Stimulated activated CD8-positive, alpha-beta memory T cell treated with anti-CD3 and anti-CD28 coated beads, Interleukin-12 subunit alpha, Interleukin-12 subunit beta, amount 100 ng/mL, for 4 hours (primary cell): ENCODE measurements around the gene ZMYM2.
"Not testable (repeated sequence)": the region's sequence is repeated elsewhere in the genome, so short reads cannot be mapped to it uniquely, and the experiment has no call there.

ENCODE experiments used
- DNase-seq: peaks from one replicate; pipeline ENCODE4 v3.0.0-alpha.2; 2020; ENCODE audit warnings: low read depth

Gene ZMYM2

DNA sequence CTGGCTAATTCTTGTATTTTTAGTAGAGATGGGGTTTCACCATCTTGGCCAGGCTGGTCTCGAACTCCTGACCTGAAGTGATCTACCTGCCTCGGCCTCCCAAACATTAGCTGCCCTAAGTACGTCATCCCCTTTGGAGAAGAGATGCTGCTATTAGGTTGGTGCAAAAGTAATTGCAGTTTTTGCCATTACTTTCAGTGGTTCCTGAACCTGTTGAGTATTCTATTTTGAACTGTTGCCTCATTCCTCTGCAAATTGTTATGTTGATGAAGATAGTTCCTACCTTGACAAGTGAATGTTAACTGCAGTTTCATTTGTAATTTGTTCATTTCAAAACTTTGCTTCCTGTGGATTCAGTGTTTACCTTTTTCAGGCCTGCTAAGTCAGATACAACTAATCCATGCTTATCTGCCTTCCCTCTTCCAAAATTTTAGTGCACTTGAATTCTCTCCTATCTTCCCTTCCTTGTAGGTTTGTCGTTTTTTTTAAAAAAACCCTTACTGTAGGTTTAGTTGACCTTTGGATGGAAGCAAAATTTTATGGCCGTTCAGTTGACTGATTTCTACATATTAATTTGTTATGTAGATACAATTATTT, 24.0 kb downstream of the ZMYM2 start:
- no peak for DNase-seq

DNA sequence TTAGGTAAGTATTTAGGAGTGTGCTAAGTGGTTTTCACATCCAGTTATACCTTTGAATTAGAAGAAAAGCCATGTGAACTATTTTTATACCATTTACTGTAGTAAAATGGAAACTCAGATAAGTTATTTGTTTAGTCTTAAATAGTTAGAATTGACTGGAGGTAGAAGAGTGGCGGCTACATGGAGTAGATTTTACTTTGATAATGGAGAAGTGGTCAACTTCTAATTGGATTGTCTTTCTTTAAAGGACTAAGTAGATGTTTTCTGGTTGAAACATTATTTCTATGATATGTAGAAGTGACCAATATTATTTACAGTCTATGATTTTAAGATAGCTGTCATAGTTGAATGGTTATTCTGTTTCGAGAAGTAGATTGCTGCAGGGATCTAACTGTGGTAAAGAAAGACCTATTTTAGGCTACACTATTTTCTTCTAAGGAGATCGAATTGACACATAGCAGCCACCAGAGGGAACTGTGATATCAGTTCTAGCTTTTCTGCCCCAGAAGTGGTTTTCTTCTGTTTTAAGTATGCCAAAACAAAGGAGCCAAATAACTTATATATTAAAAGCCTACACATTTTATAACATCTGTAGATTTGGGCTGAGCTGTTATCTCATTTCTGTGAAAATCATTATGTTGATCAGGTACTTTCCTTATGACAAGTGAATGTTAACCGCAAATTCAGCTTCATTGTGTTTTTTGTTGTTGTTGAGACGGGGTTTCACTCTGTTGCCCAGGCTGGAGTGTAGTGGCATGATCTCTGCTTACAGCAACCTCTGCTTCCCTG, 26.1 kb downstream of the ZMYM2 start:
- no peak for DNase-seq

DNA sequence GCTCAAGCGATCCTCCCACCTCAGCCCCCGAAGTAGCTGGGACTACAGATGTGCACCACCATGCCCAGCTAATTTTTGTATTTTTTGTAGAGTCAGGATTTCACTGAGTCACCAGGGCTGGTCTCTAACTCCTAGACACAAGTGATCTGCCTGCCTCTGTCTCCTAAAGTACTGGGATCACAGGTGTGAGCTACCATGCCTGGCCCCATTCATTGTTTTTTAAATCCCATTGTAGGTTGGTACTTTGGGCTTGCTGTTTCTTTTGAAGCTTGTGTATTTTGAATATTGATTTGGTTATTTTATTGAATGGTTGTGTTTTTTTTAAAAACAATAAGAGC, 26.7 kb downstream of the ZMYM2 start:
- DNase-seq, result no peak

DNA sequence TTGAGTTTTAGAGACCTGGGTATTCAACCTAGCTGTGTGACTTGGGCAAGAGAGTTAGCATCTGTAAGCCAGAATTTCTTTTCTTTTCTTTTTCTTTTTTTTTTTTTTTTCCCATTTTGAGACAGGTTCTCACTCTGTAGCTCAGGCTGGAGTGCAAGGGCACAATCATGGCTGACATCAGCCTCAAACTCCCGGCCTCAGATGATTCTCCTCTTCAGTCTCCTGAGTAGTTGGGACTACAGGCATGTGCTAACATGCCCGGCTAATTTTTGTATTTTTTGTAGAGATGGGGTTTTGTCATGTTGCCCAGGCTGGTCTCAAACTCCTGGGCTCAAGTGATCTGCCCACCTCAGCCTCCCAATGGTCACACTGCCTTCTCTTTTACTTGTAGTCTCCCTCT, 33.0 kb downstream of the ZMYM2 start:
- no peak for DNase-seq

DNA sequence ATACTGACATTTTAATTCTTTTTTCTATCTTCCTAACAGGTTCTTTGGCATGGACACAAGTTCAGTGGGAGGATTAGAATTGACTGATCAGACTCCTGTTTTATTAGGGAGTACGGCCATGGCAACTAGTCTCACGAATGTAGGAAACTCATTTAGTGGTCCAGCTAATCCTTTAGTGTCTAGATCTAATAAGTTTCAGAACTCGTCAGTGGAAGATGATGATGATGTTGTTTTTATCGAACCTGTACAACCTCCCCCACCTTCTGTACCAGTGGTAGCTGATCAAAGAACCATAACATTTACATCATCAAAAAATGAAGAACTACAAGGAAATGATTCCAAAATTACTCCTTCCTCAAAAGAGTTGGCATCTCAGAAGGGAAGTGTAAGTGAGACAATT, 34.5 kb downstream of the ZMYM2 start:
- no peak for DNase-seq

DNA sequence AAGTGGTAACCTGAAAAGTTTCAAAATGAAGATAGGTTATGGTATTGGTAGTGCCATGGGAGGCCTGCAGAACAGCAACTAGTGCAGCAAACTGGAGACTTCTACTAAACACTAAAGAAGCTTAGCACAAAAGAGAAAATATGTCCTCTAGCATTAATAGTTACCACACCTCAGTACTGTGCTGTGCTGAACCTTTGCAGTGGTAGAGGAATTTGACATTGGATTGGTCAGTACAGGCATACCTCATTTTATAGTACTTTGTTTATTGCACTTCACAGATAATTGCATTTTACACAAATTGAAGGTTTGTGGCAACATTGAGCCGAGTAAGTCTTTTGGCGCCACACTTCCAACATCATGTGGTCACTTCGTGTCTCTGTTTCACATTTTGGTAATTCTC, 40.4 kb downstream of the ZMYM2 start:
- no peak for DNase-seq

DNA sequence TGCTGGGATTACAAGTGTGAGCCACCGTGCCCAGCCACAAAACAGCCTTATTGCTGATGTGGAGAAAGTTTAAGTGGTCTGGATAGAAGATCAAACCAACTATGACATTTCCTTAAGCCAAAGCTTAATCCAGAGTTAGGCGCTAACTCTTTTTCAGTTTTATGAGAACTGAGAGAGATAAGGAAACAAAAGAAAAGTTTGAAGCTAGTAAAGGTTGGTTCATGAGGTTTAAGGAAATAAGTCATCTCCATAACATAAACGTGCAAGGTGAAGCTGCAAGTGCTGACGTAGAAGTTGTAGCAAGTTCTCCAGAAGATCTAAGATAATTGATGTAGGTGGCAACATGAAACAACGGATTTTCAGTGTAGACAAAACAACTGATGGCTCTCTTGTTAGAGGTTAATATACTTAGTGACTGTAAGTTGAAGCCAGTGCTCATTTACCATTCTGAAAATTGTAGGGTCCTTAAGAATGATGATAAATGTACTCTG, 41.6 kb downstream of the ZMYM2 start:
- DNase-seq, result no peak

DNA sequence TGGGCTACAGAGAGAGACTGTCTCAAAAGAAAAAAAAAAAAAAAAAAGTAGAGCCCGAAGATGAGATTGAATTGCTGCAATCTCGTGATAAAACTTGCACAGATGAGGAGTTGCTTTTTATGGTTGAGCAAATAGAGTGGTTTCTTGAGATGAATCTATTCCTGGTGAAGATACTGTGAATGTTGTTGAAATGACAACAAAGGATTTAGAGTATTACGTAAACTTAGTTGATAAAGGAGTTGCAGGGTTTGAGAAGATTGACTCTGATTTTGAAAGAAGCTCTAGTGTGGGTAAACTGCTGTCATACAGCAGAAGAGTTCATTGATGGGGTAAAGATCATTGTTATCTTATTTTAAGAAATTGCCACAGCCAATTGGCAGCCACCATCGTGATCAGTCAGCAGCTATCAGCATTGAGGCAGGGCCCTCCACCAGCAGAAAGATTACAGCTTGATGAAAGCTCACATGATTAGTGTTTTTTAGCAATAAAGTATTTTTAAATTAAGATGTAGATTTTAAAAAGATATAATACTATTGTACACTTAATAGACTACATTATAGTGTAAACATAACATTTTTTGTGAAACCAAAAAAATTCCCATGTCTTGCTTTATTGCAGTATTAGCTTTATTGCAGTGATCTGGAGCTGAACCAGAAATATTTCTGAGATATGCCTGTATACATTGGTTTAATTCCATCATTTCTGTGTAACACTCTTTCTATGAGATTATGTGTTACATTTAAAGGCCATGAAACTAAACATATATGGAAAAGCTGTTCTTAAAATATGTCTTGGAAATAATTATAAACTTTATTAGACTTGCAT, 43.1 kb downstream of the ZMYM2 start:
- no peak for DNase-seq

DNA sequence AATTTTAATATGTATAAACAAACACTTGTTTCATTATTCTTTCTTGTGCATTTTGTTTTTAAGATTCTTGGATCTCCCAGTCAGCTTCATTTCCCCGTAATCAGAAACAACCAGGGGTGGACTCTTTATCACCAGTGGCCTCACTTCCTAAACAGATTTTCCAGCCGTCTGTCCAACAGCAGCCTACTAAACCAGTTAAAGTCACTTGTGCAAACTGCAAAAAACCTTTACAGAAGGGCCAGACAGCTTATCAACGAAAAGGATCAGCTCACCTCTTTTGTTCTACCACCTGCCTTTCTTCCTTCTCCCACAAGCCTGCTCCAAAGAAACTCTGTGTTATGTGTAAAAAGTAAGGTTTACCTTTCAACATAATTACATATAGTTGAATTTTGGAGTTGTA, 44.3 kb downstream of the ZMYM2 start:
- no peak for DNase-seq

DNA sequence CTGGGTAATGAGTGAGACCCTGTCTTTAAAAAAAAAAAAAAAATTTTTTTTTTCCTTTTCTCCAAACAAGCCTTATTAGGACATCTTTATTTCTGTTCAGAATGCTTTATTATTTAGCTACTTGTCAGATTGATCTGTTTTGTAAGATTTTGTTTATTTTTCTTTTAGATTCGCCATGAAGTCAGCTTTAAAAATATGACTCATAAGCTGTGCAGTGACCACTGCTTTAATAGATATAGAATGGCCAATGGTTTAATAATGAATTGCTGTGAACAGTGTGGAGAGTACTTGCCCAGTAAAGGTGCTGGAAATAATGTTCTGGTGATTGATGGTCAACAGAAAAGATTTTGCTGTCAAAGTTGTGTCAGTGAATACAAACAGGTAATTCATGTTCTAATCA, 47.7 kb downstream of the ZMYM2 start:
- DNase-seq, result no peak

DNA sequence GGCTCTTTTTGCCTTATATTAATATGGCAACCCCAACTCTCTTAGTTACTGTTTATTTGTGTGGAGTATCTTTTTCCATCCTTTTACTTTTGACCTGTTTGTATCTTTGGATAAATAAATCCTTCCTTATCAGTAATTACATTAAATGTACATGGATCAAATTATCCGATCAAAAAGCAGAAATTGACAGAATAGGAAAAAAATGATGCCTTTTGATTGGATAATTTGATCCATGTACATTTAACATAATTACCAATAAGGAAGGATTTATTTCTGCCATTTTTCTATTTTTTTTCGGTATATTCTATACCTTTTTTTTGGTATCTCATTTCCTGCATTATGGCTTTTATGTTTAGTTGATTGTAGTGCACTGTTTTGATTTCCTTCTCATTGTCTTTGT, 57.2 kb downstream of the ZMYM2 start:
- DNase-seq, result no peak

DNA sequence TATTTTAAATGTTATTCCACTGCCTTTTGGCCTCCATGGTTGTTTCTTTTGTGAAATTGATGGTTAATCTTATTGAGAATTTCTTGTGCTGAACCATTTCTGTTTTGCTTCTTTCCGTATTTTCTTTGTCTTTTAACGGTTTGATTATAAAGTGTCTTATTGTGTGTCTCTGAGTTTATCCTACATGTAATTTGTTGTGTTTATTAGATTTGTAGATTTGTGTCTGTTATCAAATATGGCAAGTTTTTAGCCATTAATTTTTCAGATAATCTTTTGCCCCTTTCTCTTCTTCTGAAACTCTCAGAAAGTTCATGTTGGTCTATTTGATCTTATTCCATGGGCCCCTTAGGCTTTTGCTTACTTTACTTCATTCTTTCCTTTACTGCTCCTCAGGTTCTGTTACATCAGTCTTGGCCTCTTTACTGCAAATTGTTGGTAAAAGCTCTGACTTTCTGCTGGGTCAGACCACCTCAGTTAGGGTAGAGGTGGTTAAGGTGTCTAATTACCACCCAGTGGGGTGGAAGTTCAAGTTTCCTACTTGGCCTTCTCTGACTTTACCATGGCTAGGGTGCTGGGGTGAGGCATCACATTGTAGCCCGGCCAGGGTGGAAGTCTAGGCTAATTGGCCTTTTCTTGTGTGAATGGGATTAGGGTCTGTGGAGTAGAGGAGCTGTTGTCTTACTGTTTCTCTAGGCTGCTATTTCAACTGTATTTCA, 58.3 kb downstream of the ZMYM2 start:
- no peak for DNase-seq

DNA sequence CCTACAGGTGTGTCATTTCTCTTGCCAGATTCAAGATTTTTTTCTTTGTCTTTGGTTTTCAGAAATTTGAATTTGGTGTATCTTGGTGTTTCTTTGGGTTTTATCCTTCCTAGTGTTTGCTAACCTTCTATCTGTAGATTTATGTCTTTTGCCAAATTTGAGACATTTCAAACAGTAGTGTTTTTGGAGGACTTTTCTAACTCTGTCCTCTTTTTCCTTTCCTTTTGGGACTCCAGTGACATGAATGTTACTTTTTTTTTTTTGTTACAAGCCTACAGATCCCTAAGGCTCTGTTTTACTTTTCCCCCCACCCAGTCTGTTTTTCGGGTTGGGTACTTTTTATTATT, 58.8 kb downstream of the ZMYM2 start:
- no peak for DNase-seq

DNA sequence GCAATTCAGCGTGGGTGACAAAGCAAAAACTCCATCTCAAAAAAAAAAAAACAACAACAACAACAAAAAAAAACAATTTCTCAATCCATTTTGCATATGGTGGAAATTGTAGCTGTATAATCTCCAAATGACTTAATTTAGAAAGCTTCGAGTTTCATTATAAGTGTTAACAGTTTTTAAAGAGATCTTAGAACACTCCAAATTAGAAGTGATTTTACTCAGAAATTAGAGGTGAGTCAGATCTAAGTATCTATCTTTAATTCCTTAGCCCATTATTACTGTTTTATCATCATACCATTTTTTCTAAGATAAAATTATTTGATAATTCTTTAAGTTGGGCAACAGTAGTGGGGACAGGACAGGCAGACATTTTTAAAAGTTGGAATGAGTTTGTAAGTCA, 60.5 kb downstream of the ZMYM2 start:
- no peak for DNase-seq

DNA sequence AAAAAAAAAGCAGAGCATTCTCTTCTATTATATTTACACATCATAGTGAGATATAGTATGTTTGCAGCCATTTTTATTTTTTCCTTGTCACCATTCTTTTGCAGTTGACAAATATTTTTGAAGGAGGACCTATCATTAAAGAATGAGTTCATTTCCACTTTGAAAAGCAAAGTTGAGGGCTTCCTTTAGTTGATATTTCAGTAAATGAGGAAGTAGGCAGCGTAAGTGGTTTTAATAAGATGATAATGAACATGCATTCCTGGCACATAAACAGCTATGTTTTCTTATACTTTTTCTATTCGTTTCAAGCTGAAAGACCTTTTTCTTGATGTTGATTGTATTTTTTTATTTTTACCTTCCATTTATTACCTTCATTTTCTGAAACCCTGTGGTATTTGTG, 66.2 kb downstream of the ZMYM2 start:
- no peak for DNase-seq

DNA sequence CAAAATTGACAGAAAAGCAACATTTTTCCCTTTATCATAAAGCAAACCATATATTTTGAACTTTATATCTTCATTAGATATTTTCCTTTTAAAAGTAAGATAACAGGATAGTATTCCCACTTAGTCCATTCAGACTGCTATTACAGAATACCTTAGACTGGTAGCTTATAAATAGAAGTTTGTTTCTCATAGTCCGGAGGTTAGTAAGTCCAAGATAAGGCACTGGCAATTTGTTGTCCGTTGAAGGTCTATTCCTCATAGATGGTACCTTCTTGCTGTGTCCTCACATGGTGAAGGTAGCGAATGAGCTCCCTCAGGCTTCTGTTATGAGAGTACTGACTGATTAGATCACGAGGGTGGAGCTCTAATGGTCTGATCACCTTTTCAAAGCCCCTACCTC, 70.4 kb downstream of the ZMYM2 start:
- DNase-seq, result no peak

DNA sequence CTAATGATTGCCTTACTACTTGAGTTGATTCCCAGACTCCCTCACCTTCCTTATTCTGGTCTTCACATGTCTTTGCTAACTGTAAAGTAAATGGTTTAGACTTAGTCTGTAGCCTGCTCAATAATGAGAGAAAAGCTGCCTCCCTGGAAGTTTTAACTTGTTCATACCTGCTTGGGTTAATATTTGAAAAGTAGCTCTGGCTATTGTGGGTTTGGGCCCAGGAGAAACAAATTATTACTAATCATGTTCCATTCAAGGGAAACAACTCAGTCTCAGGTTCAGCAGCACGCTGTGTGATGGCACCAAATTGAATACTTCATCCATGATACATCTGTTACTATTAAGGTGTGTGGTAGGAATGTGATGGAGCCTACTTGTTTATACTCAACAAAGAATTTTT, 75.0 kb downstream of the ZMYM2 start:
- DNase-seq, result no peak

DNA sequence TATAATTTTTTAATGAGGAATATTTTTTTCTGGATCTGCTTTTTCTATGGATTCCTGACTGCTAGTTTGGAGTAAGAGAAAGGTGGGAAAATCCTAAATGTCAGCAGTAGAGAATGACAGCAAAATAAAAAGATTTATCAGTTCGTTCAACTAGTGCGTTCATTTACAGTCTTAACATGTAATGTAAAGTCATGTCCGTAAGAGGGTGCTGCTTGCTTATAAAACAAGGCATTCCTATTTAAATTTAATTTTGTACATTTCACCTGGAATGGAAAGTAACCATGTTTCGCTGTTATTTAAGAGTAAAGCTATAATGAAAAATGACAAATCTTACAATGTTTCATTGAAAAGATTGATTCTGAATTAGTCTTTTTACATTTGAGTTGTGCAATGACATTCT, 76.6 kb downstream of the ZMYM2 start:
- no peak for DNase-seq

DNA sequence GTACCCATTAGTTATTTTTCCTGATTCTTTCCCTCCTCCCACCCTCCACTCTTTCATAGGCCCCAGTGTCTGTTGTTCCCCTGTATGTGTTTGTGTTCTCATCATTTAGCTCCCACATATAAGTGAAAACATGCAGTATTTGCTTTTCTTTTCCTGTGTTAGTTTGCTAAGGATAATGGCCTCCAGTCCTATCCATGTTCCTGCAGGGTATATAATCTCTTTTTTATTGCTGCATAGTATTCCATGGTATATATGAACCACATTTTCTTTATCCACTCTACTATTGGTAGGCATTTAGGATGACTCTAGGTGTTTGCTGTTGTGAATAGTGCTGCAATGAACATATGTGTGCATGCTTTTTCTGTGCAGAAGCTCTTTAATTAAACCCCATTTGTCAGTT, 79.4 kb downstream of the ZMYM2 start:
- DNase-seq, result no peak

DNA sequence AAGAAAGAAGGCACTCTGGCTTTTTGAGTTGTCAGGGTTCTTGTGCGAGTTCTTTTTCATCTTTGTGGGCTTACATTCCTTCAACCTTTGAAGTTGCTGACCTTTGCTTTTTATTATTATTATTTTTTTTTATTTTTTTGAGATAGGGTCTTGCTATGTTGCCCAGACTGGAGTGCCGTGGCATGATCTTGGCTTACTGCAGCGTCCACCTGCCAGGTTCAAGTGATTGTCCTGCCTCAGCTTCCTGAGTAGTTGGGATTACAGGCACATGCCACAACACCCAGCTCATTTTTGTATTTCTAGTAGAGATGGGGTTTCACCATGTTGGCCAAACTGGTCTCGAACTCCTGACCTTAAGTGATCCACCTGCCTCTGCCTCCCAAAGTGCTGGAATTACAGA, 84.1 kb downstream of the ZMYM2 start:
- DNase-seq, result not testable (repeated sequence)

DNA sequence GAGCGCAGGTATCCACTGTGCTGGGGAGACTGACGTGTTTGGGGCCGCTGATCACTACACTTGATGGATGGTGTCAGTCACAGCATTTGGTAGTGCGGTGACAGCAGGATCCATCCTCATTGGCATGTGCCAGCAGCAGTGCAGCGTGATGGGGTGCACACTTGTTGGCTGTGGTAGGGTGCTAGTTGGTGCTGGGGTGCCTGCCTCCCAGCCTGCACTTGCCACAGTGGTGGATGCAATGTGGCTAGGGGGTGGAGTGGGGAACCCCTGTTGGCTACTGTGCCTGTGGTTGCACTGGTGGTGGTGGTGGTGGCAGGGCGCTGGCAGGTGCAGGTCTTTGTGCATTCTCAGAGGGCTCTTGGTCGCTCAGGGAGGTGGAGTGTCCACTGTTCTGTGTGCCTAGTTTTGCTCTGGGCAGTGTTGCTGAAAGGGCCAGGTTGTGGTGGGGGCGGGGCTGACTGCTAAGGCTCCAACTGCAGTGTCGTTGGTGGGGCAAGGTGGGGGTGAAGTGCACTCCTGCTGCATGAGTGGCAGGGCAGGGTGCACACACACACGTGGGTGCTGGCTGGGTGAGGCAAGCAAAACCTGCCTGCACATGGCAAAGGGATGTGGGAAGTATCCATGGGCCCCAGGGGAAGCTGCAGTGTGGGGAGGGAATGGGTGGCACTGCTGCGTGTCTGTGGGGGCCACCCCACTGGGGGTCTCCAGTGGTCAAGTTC, 84.8 kb downstream of the ZMYM2 start:
- DNase-seq, result no peak

DNA sequence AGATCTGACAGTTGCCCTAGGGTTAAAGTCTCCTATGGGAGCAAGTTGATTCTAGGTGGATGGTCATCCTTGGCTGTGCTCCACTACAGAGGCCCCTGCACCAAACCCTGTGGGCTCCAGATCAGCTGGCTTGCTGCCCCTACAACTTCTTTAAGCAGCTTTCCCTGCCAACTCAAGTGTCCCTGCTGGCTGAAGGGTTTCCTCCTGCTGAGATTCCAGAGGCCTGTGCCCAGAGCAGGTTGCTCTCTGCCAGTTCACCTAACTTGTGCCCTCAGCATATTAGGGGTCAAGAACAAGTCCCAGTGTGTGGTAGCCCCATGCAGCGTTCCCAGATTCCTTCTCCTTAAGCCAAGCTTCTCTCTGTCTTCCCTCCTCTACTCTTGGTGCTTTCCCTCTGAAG, 85.6 kb downstream of the ZMYM2 start:
- DNase-seq, result no peak
